Measurements from ENCODE around the gene RABIF.
"Not testable (repeated sequence)": the region's sequence is repeated elsewhere in the genome, so short reads cannot be mapped to it uniquely, and the experiment has no call there.

Gene RABIF

DNA sequence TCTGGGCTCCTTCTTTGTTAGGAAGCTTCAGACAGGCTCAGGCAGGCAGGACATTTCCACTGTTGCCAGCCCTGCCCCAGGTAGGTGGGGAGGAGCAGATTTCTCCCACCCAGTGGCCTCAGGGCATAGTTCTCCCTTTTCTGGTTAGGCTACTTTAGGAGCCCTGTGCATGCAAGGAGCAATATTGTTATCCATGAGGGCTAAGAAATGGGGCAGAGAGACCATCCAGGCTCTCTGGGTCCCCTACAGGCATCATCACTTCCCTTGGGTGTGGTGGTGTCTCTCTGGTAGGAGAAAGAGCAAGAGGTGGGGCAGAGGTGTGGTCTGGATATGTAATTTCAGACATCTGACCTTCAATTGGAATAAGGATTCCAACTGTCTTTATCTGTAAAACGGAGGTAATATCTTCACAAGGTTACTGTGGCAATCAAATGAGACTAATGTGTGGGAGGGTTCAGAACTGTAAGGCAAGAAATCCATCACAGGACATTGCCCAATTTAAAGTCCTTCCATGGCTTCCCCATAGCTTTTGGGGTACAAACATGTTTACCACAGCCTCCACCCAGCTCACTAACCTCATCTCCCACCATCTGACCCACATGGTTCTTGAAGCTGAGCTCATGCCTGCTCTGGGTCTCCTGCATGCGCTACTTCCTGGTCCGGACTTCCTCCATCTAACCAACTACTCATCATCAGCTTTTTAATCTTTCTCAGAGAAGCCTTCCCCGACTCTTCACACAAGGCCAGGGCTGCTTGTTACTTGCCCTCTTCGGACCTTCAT is 52.1 kb downstream of the RABIF start:
- no peaks in the 10 kb centered on the region; the same call in 1 of the 2 replicates for H3K27me3 ChIP-seq (replicated peaks; ENCODE audit: control insufficient read depth, insufficient read depth, low read length)
- no peak overlapping the region for H3K4me3 ChIP-seq (replicated peaks; ENCODE audit: low read depth, low read length)
- H3K36me3 ChIP-seq (ENCODE audit: control insufficient read depth, insufficient read depth, low read length), result no peaks in the 10 kb centered on the region
- TF ChIP-seq, protein P1, sequence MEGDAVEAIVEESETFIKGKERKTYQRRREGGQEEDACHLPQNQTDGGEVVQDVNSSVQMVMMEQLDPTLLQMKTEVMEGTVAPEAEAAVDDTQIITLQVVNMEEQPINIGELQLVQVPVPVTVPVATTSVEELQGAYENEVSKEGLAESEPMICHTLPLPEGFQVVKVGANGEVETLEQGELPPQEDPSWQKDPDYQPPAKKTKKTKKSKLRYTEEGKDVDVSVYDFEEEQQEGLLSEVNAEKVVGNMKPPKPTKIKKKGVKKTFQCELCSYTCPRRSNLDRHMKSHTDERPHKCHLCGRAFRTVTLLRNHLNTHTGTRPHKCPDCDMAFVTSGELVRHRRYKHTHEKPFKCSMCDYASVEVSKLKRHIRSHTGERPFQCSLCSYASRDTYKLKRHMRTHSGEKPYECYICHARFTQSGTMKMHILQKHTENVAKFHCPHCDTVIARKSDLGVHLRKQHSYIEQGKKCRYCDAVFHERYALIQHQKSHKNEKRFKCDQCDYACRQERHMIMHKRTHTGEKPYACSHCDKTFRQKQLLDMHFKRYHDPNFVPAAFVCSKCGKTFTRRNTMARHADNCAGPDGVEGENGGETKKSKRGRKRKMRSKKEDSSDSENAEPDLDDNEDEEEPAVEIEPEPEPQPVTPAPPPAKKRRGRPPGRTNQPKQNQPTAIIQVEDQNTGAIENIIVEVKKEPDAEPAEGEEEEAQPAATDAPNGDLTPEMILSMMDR (IDR thresholded peaks at IDR 0.05; ENCODE audit: insufficient read depth, low read length, poor library complexity, severe bottlenecking), result no peak
- DNase-seq (ENCODE audit: extremely low read depth, insufficient read length), result no peak

DNA sequence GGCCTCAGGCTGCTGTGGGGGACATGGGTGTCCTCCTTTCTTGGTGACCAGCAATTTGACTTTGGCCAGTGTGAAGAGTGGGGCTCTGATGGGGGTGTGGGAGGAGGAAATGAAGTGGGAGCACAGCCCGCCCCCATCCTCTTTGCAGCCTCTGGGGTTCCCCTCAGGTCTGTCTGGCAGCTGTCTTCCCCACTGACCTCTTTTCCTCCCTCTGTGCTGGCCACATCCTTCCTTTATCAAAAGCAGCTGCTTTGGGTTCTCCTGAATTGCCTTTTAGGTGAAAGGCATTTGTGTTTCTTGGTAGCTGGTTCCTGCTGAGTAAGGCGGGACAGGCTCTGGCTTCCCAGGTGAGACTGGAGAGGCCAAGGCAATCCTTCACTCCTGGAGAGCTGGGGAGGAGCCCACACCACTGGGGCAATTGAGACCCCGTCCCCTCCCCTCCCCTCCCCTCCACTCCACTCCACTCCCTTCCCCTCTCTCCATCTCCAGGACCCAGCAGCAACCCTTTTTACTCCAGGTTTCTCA is 53.3 kb downstream of the RABIF start:
- H3K36me3 ChIP-seq (ENCODE audit: control insufficient read depth, insufficient read depth, low read length), result no peaks in the 10 kb centered on the region
- no peak for DNase-seq (ENCODE audit: extremely low read depth, insufficient read length)
- no peak overlapping the region for H3K4me3 ChIP-seq (replicated peaks; ENCODE audit: low read depth, low read length)
- TF ChIP-seq, protein P1 (IDR thresholded peaks at IDR 0.05; ENCODE audit: insufficient read depth, low read length, poor library complexity, severe bottlenecking), result no peak
- H3K27me3 ChIP-seq (replicated peaks; ENCODE audit: control insufficient read depth, insufficient read depth, low read length), result no peaks in the 10 kb centered on the region; the same call in 1 of the 2 replicates

DNA sequence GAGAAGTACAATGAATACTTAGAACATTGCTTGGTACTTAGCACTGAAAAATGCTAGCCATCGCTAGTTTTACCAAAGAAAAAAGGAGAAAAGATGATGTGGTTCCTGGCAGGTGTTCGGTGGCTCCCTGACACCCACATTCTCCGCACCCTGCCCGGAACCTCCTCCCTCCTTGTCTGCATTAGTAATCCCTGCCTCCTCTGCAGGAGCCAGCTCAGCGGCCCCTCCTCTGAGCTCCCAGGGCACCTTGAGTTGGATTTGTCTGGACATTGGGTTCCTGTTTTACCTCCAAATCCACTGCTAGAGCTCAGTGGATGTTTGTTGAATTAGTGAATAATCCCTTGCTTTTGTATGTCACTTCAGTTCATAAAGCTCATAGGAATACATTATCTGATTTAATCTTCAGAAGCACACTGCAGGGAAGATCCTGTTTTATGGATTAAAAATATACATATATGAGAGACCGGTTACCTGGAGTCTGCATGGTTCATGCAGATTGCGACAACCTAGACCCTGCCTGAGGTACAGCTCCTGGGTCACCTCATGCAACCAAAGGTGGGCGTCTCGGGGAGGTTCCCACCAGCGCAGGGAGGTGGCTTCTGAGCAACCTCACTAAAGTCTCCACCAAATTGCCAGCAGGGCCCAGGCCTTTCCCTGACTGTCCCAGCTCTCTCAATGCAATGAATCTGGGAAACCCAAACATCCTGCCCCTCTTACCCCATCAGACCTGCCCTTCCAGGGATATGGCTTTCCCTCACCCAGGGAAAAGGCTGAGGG is 54.0 kb downstream of the RABIF start:
- Histone ChIP-seq H3K4me3 (replicated peaks; ENCODE audit: low read depth, low read length) (no peak overlapping the region), H3K27me3 (replicated peaks; ENCODE audit: control insufficient read depth, insufficient read depth, low read length) (no peaks in the 10 kb centered on the region; the same call in 1 of the 2 replicates), H3K36me3 (ENCODE audit: control insufficient read depth, insufficient read depth, low read length) (no peaks in the 10 kb centered on the region)
- TF ChIP-seq, protein P1 (IDR thresholded peaks at IDR 0.05; ENCODE audit: insufficient read depth, low read length, poor library complexity, severe bottlenecking), result no peak
- no peak for DNase-seq (ENCODE audit: extremely low read depth, insufficient read length)

DNA sequence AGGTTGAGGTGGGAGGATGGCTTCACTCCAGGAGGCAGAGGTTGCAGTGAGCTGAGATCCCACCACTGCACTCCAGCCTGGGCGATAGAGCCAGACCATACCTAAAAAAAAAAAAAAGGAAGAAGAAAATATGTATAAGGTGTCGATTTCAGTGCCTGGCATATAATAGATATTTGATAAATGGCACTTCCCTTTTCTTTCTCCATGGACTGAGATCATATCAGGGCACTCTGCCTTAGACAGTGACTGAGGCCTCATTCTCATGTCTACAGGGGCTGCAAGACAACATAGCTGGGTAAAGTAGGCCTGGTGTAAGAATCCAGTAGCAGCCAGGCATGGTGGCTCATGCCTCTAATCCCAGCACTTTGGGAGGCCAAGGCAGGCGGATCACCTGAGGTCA is 57.0 kb downstream of the RABIF start:
- TF ChIP-seq, protein P1 (IDR thresholded peaks at IDR 0.05; ENCODE audit: insufficient read depth, low read length, poor library complexity, severe bottlenecking), result no peak
- Histone ChIP-seq H3K36me3 (ENCODE audit: control insufficient read depth, insufficient read depth, low read length) (no peaks in the 10 kb centered on the region), H3K4me3 (replicated peaks; ENCODE audit: low read depth, low read length) (no peak overlapping the region), H3K27me3 (replicated peaks; ENCODE audit: control insufficient read depth, insufficient read depth, low read length) (no peaks in the 10 kb centered on the region)
- DNase-seq (ENCODE audit: extremely low read depth, insufficient read length), result no peak

DNA sequence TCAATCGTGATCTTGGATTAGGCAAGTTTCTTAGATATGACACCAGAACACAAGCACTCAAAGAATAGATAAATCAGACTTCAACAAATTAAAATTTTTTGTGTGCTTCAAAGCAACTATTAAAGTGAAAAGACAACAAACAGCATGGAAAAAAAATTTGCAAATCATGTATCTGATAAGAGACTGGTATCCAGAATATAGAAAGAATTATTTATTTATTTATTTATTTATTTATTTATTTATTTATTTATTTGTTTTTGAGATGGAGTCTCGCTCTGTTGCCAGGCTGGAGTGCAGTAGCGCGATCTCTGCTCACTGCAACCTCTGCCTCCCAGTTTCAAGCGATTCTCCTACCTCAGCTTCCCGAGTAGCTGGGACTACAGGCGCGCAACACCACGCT is 59.7 kb downstream of the RABIF start:
- DNase-seq (ENCODE audit: extremely low read depth, insufficient read length); H3K36me3 ChIP-seq (ENCODE audit: control insufficient read depth, insufficient read depth, low read length): not testable (repeated sequence)

More for the DNA sequence above, 59.7 kb downstream of the RABIF start:
- H3K27me3 ChIP-seq (replicated peaks; ENCODE audit: control insufficient read depth, insufficient read depth, low read length); H3K4me3 ChIP-seq (replicated peaks; ENCODE audit: low read depth, low read length): not testable (repeated sequence)

Measured in GM06990 (cell line).